ENCODE data around the gene SP5. TPM values are rescaled to one million over a fixed set of nuclear protein-coding genes. Genes with fewer than 3 reads are reported as not detected.

Gene SP5
- total and polyA plus RNA-seq, 9 of the 15 experiments (the other 6 are each of a cell fraction or from before 2014, with no cell fraction given), result 0.03 to 1.7 (median 0.16) TPM; not detected in 1

DNA sequence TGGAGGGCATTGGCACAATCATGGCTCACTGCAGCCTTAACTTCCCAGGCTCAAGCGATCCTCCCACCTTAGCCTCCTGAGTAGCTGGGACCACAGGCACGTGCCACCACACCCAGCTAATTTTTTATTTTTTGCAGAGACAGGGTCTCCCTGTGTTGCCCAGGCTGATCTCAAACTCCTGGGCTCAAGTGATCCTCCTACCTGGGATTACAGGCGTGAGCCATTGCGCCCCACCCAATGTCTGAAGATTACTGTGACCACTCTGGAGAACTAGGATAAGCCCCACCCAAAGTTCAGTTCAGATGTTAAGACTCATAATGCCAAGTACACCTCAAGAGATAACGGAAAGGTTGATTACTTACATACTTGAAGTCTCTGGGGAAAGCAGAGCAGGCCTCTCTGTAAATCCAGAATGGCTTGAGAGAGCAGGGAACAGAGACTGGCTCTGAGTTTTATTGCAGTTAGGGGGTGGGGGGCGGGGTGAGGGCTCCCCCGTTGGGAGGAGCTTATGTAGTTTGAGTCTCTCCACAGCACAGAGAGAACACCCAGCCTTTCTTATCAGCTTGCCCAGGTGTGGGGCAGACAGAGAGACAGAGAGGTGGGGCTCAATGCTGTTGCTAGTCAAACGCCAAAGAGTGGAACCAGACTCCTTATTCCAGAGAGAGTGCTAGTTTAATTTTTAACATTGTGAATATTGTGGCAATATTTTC is 28.5 kb downstream of the SP5 start (continued):
- TF ChIP-seq, protein P1, sequence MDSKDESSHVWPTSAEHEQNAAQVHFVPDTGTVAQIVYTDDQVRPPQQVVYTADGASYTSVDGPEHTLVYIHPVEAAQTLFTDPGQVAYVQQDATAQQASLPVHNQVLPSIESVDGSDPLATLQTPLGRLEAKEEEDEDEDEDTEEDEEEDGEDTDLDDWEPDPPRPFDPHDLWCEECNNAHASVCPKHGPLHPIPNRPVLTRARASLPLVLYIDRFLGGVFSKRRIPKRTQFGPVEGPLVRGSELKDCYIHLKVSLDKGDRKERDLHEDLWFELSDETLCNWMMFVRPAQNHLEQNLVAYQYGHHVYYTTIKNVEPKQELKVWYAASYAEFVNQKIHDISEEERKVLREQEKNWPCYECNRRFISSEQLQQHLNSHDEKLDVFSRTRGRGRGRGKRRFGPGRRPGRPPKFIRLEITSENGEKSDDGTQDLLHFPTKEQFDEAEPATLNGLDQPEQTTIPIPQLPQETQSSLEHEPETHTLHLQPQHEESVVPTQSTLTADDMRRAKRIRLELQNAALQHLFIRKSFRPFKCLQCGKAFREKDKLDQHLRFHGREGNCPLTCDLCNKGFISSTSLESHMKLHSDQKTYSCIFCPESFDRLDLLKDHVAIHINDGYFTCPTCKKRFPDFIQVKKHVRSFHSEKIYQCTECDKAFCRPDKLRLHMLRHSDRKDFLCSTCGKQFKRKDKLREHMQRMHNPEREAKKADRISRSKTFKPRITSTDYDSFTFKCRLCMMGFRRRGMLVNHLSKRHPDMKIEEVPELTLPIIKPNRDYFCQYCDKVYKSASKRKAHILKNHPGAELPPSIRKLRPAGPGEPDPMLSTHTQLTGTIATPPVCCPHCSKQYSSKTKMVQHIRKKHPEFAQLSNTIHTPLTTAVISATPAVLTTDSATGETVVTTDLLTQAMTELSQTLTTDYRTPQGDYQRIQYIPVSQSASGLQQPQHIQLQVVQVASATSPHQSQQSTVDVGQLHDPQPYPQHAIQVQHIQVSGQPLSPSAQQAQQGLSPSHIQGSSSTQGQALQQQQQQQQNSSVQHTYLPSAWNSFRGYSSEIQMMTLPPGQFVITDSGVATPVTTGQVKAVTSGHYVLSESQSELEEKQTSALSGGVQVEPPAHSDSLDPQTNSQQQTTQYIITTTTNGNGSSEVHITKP (IDR thresholded peaks at IDR 0.05; ENCODE audit: partially characterized antibody), result no peak
- TF ChIP-seq MAFG (tag; conservative IDR thresholded peaks at IDR 0.05) (no peak), RAD21 (CRISPR knock-in tag; conservative IDR thresholded peaks at IDR 0.05 in 1 of 2, IDR thresholded peaks at IDR 0.05 in 1 of 2) (no peak), ATF1 (CRISPR knock-in tag; IDR thresholded peaks at IDR 0.05) (no peak), ATF1 (tag; IDR thresholded peaks at IDR 0.05) (0 out of 2 replicates have a peak, but pooled peaks have one; percentile 28), RBM22 (IDR thresholded peaks at IDR 0.05; ENCODE audit: low read depth, low read length, poor library complexity, severe bottlenecking) (no peak), L3MBTL2 (IDR thresholded peaks at IDR 0.05) (peak; percentile 17; the same call in 1 of the 2 replicates), SMAD3 (CRISPR knock-in tag; conservative IDR thresholded peaks at IDR 0.05) (no peak), NRF1 (conservative IDR thresholded peaks at IDR 0.05 in 1 of 2, IDR thresholded peaks at IDR 0.05 in 1 of 2) (0 out of 4 replicates have a peak, but pooled peaks have one; percentile 17 to 22), RCOR1 (IDR thresholded peaks at IDR 0.05; ENCODE audit: borderline replicate concordance in 1 of 2, low read depth in 2 of 2, low read length in 2 of 2) (peak; percentile 57 to 70; a peak in 3 of 4 replicates), ZNF347 (CRISPR knock-in tag; IDR thresholded peaks at IDR 0.05; ENCODE audit: low read depth) (no peak), ZC3H4 (CRISPR knock-in tag; IDR thresholded peaks at IDR 0.05; ENCODE audit: borderline replicate concordance) (no peak), DNMT1 (IDR thresholded peaks at IDR 0.05) (no peak), SMAD1 (IDR thresholded peaks at IDR 0.05; ENCODE audit: low read depth, low read length, partially characterized antibody) (no peak)
- TF ChIP-seq, protein P2, sequence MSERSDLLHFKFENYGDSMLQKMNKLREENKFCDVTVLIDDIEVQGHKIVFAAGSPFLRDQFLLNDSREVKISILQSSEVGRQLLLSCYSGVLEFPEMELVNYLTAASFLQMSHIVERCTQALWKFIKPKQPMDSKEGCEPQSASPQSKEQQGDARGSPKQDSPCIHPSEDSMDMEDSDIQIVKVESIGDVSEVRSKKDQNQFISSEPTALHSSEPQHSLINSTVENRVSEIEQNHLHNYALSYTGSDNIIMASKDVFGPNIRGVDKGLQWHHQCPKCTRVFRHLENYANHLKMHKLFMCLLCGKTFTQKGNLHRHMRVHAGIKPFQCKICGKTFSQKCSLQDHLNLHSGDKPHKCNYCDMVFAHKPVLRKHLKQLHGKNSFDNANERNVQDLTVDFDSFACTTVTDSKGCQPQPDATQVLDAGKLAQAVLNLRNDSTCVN (CRISPR knock-in tag; IDR thresholded peaks at IDR 0.05), result no peak
- TF ChIP-seq, protein P3, sequence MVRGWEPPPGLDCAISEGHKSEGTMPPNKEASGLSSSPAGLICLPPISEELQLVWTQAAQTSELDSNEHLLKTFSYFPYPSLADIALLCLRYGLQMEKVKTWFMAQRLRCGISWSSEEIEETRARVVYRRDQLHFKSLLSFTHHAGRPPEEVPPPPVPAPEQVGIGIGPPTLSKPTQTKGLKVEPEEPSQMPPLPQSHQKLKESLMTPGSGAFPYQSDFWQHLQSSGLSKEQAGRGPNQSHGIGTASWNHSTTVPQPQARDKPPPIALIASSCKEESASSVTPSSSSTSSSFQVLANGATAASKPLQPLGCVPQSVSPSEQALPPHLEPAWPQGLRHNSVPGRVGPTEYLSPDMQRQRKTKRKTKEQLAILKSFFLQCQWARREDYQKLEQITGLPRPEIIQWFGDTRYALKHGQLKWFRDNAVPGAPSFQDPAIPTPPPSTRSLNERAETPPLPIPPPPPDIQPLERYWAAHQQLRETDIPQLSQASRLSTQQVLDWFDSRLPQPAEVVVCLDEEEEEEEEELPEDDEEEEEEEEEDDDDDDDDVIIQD (CRISPR knock-in tag; IDR thresholded peaks at IDR 0.05), result no peak
- TF ChIP-seq, protein P4, sequence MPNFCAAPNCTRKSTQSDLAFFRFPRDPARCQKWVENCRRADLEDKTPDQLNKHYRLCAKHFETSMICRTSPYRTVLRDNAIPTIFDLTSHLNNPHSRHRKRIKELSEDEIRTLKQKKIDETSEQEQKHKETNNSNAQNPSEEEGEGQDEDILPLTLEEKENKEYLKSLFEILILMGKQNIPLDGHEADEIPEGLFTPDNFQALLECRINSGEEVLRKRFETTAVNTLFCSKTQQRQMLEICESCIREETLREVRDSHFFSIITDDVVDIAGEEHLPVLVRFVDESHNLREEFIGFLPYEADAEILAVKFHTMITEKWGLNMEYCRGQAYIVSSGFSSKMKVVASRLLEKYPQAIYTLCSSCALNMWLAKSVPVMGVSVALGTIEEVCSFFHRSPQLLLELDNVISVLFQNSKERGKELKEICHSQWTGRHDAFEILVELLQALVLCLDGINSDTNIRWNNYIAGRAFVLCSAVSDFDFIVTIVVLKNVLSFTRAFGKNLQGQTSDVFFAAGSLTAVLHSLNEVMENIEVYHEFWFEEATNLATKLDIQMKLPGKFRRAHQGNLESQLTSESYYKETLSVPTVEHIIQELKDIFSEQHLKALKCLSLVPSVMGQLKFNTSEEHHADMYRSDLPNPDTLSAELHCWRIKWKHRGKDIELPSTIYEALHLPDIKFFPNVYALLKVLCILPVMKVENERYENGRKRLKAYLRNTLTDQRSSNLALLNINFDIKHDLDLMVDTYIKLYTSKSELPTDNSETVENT (CRISPR knock-in tag; IDR thresholded peaks at IDR 0.05), result no peak
